HL-60 (cell line): Measurements from ENCODE around the gene KCNH1.

Experiments used
- DNase-seq, 2 experiments: peaks; one replicate each; pipeline ENCODE4 v3.0.0-alpha.2; 2010 to 2020; ENCODE audit warnings: low read depth in 1 of 2, low spot score in 1 of 2
- H3K27ac ChIP-seq: fragments of 250-450 bp; sonication (Bioruptor Pico); replicated peaks from 2 replicates; pipeline ENCODE4 v1.5.1; 2020; ENCODE audit warnings: mild to moderate bottlenecking, moderate library complexity
- H3K27me3 ChIP-seq: fragments of 250-450 bp; sonication (Bioruptor Pico); 2 replicates; pipeline ENCODE4 v1.5.1; 2021; ENCODE audit warnings: mild to moderate bottlenecking, moderate library complexity; ENCODE audit not compliant: insufficient read depth, poor library complexity, severe bottlenecking
- H3K4me3 ChIP-seq: replicated peaks from 2 replicates; pipeline ENCODE4 v1.5.1; 2011; ENCODE audit warnings: mild to moderate bottlenecking, control low read depth, low read length; ENCODE audit not compliant: insufficient read depth
- GABPA ChIP-seq: IDR thresholded peaks from 2 replicates; pipeline ENCODE4 v1.6.1; 2012; ENCODE audit warnings: low read depth
- POLR2AphosphoS5 ChIP-seq: IDR thresholded peaks from 2 replicates; pipeline ENCODE4 v1.6.1; 2012; ENCODE audit warnings: low read depth
- SPI1 ChIP-seq: IDR thresholded peaks from 2 replicates; pipeline ENCODE4 v1.6.1; 2012; ENCODE audit warnings: low read depth, mild to moderate bottlenecking, borderline replicate concordance
- TF ChIP-seq, protein P1 (sequence below): IDR thresholded peaks from 2 replicates; pipeline ENCODE4 v1.6.1; 2012; ENCODE audit warnings: low read depth; ENCODE audit not compliant: insufficient replicate concordance
- TF ChIP-seq, protein P2 (sequence below): IDR thresholded peaks from one replicate; pipeline ENCODE4 v1.5.1; 2011; ENCODE audit warnings: low read length, control low read depth, inconsistent platforms; ENCODE audit not compliant: insufficient read depth

Gene KCNH1

DNA sequence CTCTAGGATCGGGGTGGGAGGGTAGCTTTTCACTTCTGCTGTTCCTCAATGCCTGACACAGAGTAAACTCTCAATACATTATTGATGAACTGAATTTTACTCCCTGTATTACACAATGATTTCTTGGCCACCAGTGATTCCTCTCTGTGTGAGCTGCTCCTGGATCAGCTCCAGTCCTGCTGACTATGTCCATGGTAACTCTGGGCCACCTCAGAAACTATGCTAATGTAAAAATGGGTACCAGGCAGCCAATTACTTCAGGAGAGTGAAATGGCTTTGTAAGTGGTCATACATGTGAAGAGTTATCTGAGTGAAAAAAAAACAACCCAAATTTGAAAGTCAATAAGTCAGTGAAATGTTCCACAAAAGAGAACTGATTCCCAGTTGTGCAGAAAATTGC is 311.0 kb downstream of the KCNH1 start:
- Histone ChIP-seq H3K4me3 (no peak overlapping the region), H3K27me3 (no peaks in the 10 kb centered on the region), H3K27ac (no peak overlapping the region)
- TF ChIP-seq POLR2AphosphoS5 (no peak), GABPA (no peak), SPI1 (no peak)
- TF ChIP-seq, protein P1, sequence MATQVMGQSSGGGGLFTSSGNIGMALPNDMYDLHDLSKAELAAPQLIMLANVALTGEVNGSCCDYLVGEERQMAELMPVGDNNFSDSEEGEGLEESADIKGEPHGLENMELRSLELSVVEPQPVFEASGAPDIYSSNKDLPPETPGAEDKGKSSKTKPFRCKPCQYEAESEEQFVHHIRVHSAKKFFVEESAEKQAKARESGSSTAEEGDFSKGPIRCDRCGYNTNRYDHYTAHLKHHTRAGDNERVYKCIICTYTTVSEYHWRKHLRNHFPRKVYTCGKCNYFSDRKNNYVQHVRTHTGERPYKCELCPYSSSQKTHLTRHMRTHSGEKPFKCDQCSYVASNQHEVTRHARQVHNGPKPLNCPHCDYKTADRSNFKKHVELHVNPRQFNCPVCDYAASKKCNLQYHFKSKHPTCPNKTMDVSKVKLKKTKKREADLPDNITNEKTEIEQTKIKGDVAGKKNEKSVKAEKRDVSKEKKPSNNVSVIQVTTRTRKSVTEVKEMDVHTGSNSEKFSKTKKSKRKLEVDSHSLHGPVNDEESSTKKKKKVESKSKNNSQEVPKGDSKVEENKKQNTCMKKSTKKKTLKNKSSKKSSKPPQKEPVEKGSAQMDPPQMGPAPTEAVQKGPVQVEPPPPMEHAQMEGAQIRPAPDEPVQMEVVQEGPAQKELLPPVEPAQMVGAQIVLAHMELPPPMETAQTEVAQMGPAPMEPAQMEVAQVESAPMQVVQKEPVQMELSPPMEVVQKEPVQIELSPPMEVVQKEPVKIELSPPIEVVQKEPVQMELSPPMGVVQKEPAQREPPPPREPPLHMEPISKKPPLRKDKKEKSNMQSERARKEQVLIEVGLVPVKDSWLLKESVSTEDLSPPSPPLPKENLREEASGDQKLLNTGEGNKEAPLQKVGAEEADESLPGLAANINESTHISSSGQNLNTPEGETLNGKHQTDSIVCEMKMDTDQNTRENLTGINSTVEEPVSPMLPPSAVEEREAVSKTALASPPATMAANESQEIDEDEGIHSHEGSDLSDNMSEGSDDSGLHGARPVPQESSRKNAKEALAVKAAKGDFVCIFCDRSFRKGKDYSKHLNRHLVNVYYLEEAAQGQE, result no peak
- TF ChIP-seq, protein P2, sequence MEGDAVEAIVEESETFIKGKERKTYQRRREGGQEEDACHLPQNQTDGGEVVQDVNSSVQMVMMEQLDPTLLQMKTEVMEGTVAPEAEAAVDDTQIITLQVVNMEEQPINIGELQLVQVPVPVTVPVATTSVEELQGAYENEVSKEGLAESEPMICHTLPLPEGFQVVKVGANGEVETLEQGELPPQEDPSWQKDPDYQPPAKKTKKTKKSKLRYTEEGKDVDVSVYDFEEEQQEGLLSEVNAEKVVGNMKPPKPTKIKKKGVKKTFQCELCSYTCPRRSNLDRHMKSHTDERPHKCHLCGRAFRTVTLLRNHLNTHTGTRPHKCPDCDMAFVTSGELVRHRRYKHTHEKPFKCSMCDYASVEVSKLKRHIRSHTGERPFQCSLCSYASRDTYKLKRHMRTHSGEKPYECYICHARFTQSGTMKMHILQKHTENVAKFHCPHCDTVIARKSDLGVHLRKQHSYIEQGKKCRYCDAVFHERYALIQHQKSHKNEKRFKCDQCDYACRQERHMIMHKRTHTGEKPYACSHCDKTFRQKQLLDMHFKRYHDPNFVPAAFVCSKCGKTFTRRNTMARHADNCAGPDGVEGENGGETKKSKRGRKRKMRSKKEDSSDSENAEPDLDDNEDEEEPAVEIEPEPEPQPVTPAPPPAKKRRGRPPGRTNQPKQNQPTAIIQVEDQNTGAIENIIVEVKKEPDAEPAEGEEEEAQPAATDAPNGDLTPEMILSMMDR, result no peak
- no peak for DNase-seq

DNA sequence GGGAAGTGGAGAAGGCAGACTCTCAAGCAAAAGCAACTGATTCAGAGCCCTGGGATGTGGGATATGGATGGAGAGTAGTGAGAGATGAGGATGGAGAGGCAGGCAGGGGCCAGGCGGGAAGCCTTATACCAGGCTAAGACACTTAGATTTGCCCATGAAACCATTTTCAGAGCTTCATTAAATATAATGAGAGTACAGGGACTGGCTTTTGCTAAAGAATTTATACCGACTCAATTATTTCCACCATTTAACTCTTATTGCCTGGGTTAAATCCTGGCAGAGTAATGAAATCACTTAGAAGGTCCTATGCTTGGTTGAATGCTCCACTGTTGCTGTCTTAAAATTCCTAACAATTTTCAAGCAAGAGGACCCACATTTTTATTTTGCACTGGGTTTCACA is 311.7 kb downstream of the KCNH1 start:
- TF ChIP-seq, protein P2, result no peak
- TF ChIP-seq GABPA (no peak), POLR2AphosphoS5 (no peak), SPI1 (no peak)
- TF ChIP-seq, protein P1, result no peak
- no peak for DNase-seq
- Histone ChIP-seq H3K27ac (no peak overlapping the region), H3K27me3 (no peaks in the 10 kb centered on the region), H3K4me3 (no peak overlapping the region)

DNA sequence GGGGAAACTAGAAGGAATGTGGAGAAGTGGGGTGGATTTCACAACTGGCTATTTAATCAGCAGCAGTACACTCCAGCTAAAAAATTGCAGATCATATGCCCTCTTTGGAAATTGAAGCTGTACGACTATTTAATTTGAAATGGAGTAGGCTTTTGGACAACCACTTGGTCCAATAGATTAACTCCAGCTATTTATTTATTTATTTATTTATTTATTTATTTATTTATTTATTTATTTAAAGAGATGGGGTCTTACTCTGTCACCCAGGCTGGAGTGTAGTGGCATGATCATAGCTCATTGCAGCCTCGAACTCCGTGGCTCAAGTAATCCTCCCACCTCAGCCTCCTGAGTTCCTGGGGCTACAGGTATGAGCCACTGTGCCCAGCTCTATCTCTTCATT is 312.3 kb downstream of the KCNH1 start:
- TF ChIP-seq, protein P2, result no peak
- TF ChIP-seq, protein P1, result no peak
- no peak for TF ChIP-seq SPI1
- TF ChIP-seq POLR2AphosphoS5, result no peak
- no peak for TF ChIP-seq GABPA
- Histone ChIP-seq H3K27ac (no peak overlapping the region), H3K27me3 (no peaks in the 10 kb centered on the region), H3K4me3 (no peak overlapping the region)
- DNase-seq, result no peak
